H1 (cell line): ENCODE data around the gene CEACAM7. TPM values are rescaled to one million over a fixed set of nuclear protein-coding genes. Genes with fewer than 3 reads are reported as not detected.

Experiments
- CTCF ChIA-PET: fragments of 300-600 bp; sonication (Branson Sonifier 250); formaldehyde crosslinking; loops from one replicate; lab custom pipeline; 2021; ENCODE audit not compliant: partially characterized antibody; lab: Charles Lee
- POLR2A ChIA-PET: fragments of 300-600 bp; sonication (Branson Sonifier 250); formaldehyde crosslinking; loops from one replicate; lab custom pipeline; 2021; ENCODE audit warnings: inconsistent platforms; ENCODE audit not compliant: partially characterized antibody; lab: Charles Lee
- DNase-seq, 2 experiments: peaks; one replicate each; pipeline versions ENCODE4 v3.0.0 to v3.0.0-alpha.2; 2010 to 2022; ENCODE audit warnings: low spot score in 2 of 2, low read depth in 1 of 2, mixed read lengths in 1 of 2
- FAIRE-seq: peaks from 2 replicates; lab custom pipeline; 2011; peaks lifted over from hg19 to GRCh38; lab: Jason Lieb, UNC
- H2AFZ ChIP-seq: 2 replicates; pipeline ENCODE4 v1.8.1; 2012; ENCODE audit warnings: low read length, inconsistent platforms
- H2AK5ac ChIP-seq: 2 replicates; pipeline ENCODE4 v1.6.1; 2013; ENCODE audit warnings: low read depth, low read length
- H2BK120ac ChIP-seq: replicated peaks from 2 replicates; pipeline ENCODE3; 2013; ENCODE audit warnings: low read depth, low read length, inconsistent platforms
- H2BK12ac ChIP-seq: 2 replicates; pipeline ENCODE4 v1.6.1; 2013; ENCODE audit warnings: low read depth, low read length
- H2BK15ac ChIP-seq: 2 replicates; pipeline ENCODE4 v1.6.1; 2013; ENCODE audit warnings: low read length
- H2BK20ac ChIP-seq: 2 replicates; pipeline ENCODE4 v1.6.1; 2013; ENCODE audit warnings: low read length
- H2BK5ac ChIP-seq: 2 replicates; pipeline ENCODE4 v1.6.1; 2013; ENCODE audit warnings: low read depth, low read length
- H3K14ac ChIP-seq: 2 replicates; pipeline ENCODE4 v1.6.1; 2013; ENCODE audit warnings: inconsistent platforms; ENCODE audit not compliant: insufficient read length
- H3K18ac ChIP-seq: 2 replicates; pipeline ENCODE4 v1.6.1; 2013; ENCODE audit warnings: low read length; ENCODE audit errors: extremely low read depth
- H3K23ac ChIP-seq: 2 replicates; pipeline ENCODE4 v1.6.1; 2013; ENCODE audit warnings: inconsistent platforms; ENCODE audit not compliant: insufficient read length
- H3K23me2 ChIP-seq: 2 replicates; pipeline ENCODE4 v1.6.1; 2013; ENCODE audit warnings: low read depth, low read length
- H3K27ac ChIP-seq: 2 replicates; pipeline ENCODE4 v1.6.1; 2011; ENCODE audit warnings: low read depth, low read length, inconsistent platforms
- H3K27me3 ChIP-seq, 4 experiments: replicated peaks in 1 of 4; 1 replicate in 1 of 4; 2 replicates in 3 of 4; pipeline versions ENCODE4 v1.6.1 to v1.8.1; 2011 to 2013; ENCODE audit warnings: low read length in 3 of 4, mild to moderate bottlenecking in 3 of 4, inconsistent platforms in 2 of 4, mixed read lengths in 2 of 4, moderate library complexity in 1 of 4; ENCODE audit not compliant: control insufficient read depth in 3 of 4, insufficient read depth in 3 of 4; ENCODE audit errors: extremely low read depth in 1 of 4
- H3K36me3 ChIP-seq, 4 experiments: 2 replicates each; pipeline versions ENCODE4 v1.6.1 to v1.8.1; 2011 to 2013; ENCODE audit warnings: mild to moderate bottlenecking in 4 of 4, low read length in 3 of 4, moderate library complexity in 2 of 4, control low read depth in 1 of 4, inconsistent platforms in 1 of 4; ENCODE audit not compliant: insufficient read depth in 4 of 4, control insufficient read depth in 2 of 4
- H3K4ac ChIP-seq: replicated peaks from 2 replicates; pipeline ENCODE3; 2013; ENCODE audit warnings: low read length, low read depth, mixed read lengths, inconsistent platforms; ENCODE audit not compliant: insufficient read length
- H3K4me1 ChIP-seq, 4 experiments: replicated peaks in 1 of 4; 1 replicate in 1 of 4; 2 replicates in 3 of 4; pipeline versions ENCODE4 v1.6.1 to v1.8.1; 2011 to 2013; ENCODE audit warnings: low read length in 3 of 4, inconsistent platforms in 2 of 4, mixed read lengths in 1 of 4; ENCODE audit not compliant: insufficient read depth in 4 of 4, control insufficient read depth in 3 of 4
- H3K4me2 ChIP-seq, 2 experiments: 2 replicates each; pipeline versions ENCODE4 v1.6.1 to v1.8.1; 2011 to 2013; ENCODE audit warnings: low read depth in 2 of 2, low read length in 2 of 2, control low read depth in 1 of 2, inconsistent platforms in 1 of 2, mild to moderate bottlenecking in 1 of 2; ENCODE audit not compliant: insufficient read depth in 1 of 2
- H3K4me3 ChIP-seq, 4 experiments: fragments of 200-600, 300-600 bp in 1 of 4; sonication (generic), shearing (Covaris generic), sonication (Bioruptor Twin) in 1 of 4; 2 replicates each; pipeline versions ENCODE4 v1.5.1 to v1.8.1; 2011 to 2016; ENCODE audit warnings: low read length in 4 of 4, low read depth in 3 of 4, control low read depth in 2 of 4, inconsistent platforms in 2 of 4, mild to moderate bottlenecking in 2 of 4, mixed read lengths in 1 of 4, moderate library complexity in 1 of 4; ENCODE audit not compliant: insufficient read depth in 2 of 4; ENCODE audit errors: extremely low read depth in 1 of 4
- H3K56ac ChIP-seq: replicated peaks from 2 replicates; pipeline ENCODE3; 2013; ENCODE audit warnings: low read depth, mild to moderate bottlenecking, mixed read lengths, low read length, inconsistent platforms; ENCODE audit not compliant: insufficient read length
- H3K79me1 ChIP-seq: 2 replicates; pipeline ENCODE4 v1.6.1; 2013; ENCODE audit warnings: low read depth, low read length, control low read depth
- H3K79me2 ChIP-seq, 2 experiments: 2 replicates each; pipeline versions ENCODE4 v1.6.1 to v1.8.1; 2012 to 2013; ENCODE audit warnings: low read length in 2 of 2, mild to moderate bottlenecking in 2 of 2, inconsistent platforms in 1 of 2; ENCODE audit not compliant: insufficient read depth in 2 of 2, control insufficient read depth in 1 of 2
- H3K9ac ChIP-seq, 4 experiments: replicated peaks in 1 of 4; 1 replicate in 1 of 4; 2 replicates in 3 of 4; pipeline versions ENCODE4 v1.6.1 to v1.8.1; 2011 to 2013; ENCODE audit warnings: low read depth in 3 of 4, low read length in 3 of 4, control low read depth in 2 of 4, mild to moderate bottlenecking in 2 of 4, moderate library complexity in 2 of 4, inconsistent platforms in 1 of 4; ENCODE audit errors: extremely low read depth in 1 of 4
- H3K9me3 ChIP-seq, 2 experiments: 2 replicates each; pipeline versions ENCODE4 v1.6.1 to v1.8.1; 2012 to 2013; ENCODE audit warnings: mild to moderate bottlenecking in 2 of 2, moderate library complexity in 2 of 2, control low read depth in 1 of 2, inconsistent platforms in 1 of 2, low read depth in 1 of 2, low read length in 1 of 2, mixed read lengths in 1 of 2; ENCODE audit not compliant: insufficient read depth in 2 of 2
- H4K20me1 ChIP-seq, 2 experiments: replicated peaks in 1 of 2; 2 replicates each; pipeline versions ENCODE3 to v1.8.1; 2011 to 2013; ENCODE audit warnings: inconsistent platforms in 2 of 2, low read length in 2 of 2, mild to moderate bottlenecking in 1 of 2; ENCODE audit not compliant: insufficient read depth in 2 of 2, control insufficient read depth in 1 of 2
- H4K5ac ChIP-seq: 2 replicates; pipeline ENCODE4 v1.6.1; 2013; ENCODE audit warnings: low read length, low read depth, mixed read lengths, inconsistent platforms; ENCODE audit not compliant: insufficient read length
- H4K8ac ChIP-seq: 2 replicates; pipeline ENCODE4 v1.8.0; 2013; ENCODE audit warnings: mild to moderate bottlenecking, moderate library complexity, low read length, inconsistent platforms; ENCODE audit not compliant: insufficient read depth; ENCODE audit errors: extremely low read depth
- H4K91ac ChIP-seq: replicated peaks from 2 replicates; pipeline ENCODE3; 2013; ENCODE audit warnings: low read length, mixed read lengths, inconsistent platforms; ENCODE audit not compliant: insufficient read length
- CREB1 ChIP-seq: IDR thresholded peaks from 2 replicates; pipeline ENCODE4 v1.6.1; 2012; ENCODE audit warnings: inconsistent platforms
- CTBP2 ChIP-seq: IDR thresholded peaks from 2 replicates; pipeline ENCODE4 v1.7.0; 2011; ENCODE audit warnings: borderline replicate concordance, mild to moderate bottlenecking, moderate library complexity, mixed read lengths, low read length; ENCODE audit not compliant: insufficient read depth, insufficient read length
- EZH2 ChIP-seq: fragments of 200-600 bp; sonication (generic); IDR thresholded peaks from 2 replicates; pipeline ENCODE4 v1.7.1; 2012; ENCODE audit warnings: low read depth, mild to moderate bottlenecking, moderate library complexity, low read length, inconsistent platforms; ENCODE audit not compliant: severe bottlenecking
- FOSL1 ChIP-seq: IDR thresholded peaks from 2 replicates; pipeline ENCODE4 v1.6.1; 2011; ENCODE audit warnings: mild to moderate bottlenecking, low read depth, low read length, moderate library complexity; ENCODE audit not compliant: insufficient read depth
- KDM5A ChIP-seq: fragments of 200-600 bp; IDR thresholded peaks from 2 replicates; pipeline ENCODE4 v1.7.1; 2012; ENCODE audit warnings: mild to moderate bottlenecking, low read length, inconsistent platforms, mixed read lengths
- NANOG ChIP-seq: IDR thresholded peaks from 2 replicates; pipeline ENCODE4 v1.6.1; 2011; ENCODE audit warnings: low read length, low read depth, mild to moderate bottlenecking, inconsistent platforms; ENCODE audit not compliant: insufficient read depth, poor library complexity, severe bottlenecking
- POU5F1 ChIP-seq: IDR thresholded peaks from 2 replicates; pipeline ENCODE4 v1.6.1; 2011; ENCODE audit warnings: low read depth, mild to moderate bottlenecking, low read length, moderate library complexity
- RFX5 ChIP-seq: IDR thresholded peaks from 2 replicates; pipeline ENCODE4 v1.6.1; 2011; ENCODE audit warnings: low read depth, low read length, improper control_type of control experiment, borderline replicate concordance
- RXRA ChIP-seq: IDR thresholded peaks from 2 replicates; pipeline ENCODE4 v1.6.1; 2011; ENCODE audit warnings: low read depth, mild to moderate bottlenecking, low read length, moderate library complexity; ENCODE audit not compliant: insufficient read depth
- SIN3A ChIP-seq, 2 experiments: IDR thresholded peaks in 1 of 2; conservative IDR thresholded peaks in 1 of 2; 2 replicates each; pipeline ENCODE4 v1.6.1; 2011 to 2012; ENCODE audit warnings: low read length in 2 of 2, improper control_type of control experiment in 1 of 2, low read depth in 1 of 2, mild to moderate bottlenecking in 1 of 2
- SIX5 ChIP-seq: IDR thresholded peaks from 2 replicates; pipeline ENCODE4 v1.6.1; 2011; ENCODE audit warnings: mild to moderate bottlenecking, low read depth, low read length
- SP4 ChIP-seq: IDR thresholded peaks from 2 replicates; pipeline ENCODE4 v1.6.1; 2012; ENCODE audit warnings: low read length, inconsistent platforms
- SUZ12 ChIP-seq: fragments of 200-600 bp; sonication (generic); IDR thresholded peaks from 2 replicates; pipeline ENCODE4 v1.6.1; 2012; ENCODE audit warnings: mild to moderate bottlenecking, inconsistent platforms, low read length, moderate library complexity, mixed read lengths
- TBP ChIP-seq: IDR thresholded peaks from 2 replicates; pipeline ENCODE4 v1.6.1; 2011; ENCODE audit warnings: low read depth, low read length, improper control_type of control experiment
- TCF12 ChIP-seq: IDR thresholded peaks from 2 replicates; pipeline ENCODE4 v1.6.1; 2011; ENCODE audit warnings: low read depth, mild to moderate bottlenecking, low read length
- WGBS, 2 experiments: shearing (Covaris generic) in 1 of 2; methylation state at CpG; one replicate each; pipeline versions ENCODE4 v1.1.6 to v1.1.7; 2013 to 2015; ENCODE audit warnings: low lambda C conversion rate in 2 of 2, mixed read lengths in 2 of 2, inconsistent platforms in 1 of 2, low coverage in 1 of 2, missing lambda C conversion rate in 1 of 2; ENCODE audit not compliant: insufficient replicate concordance in 2 of 2, insufficient coverage in 1 of 2, insufficient read length in 1 of 2; ENCODE audit errors: extremely low coverage in 1 of 2, missing lambda C conversion rate in 1 of 2; 5-methylcytosine and 5-hydroxymethylcytosine counted together
- polyA plus RNA-seq, 7 experiments: library from polyadenylated mRNA; depleted of rRNA in 3 of 7; stranded (reverse) in 5 of 7; unstranded in 2 of 7; fragments of >200 nt in 5 of 7; fragments of 200-250 nt in 2 of 7; gene quantifications; 1 replicate in 5 of 7; 2 replicates in 1 of 7; 4 replicates in 1 of 7; pipeline versions ENCODE4 v1.2.1 to v1.2.3, GENCODE V29; 2011 to 2013; ENCODE audit warnings: missing spikeins in 2 of 7, mixed read lengths in 2 of 7
- total RNA-seq: library from RNA; stranded (reverse); fragmentation: NEBNext Ultra II Directional; extraction: Animal tissue kit (Norgen Biotek cat#: 25700); gene quantifications from 2 replicates; pipeline ENCODE4 v1.2.1, GENCODE V29; 2021

CEACAM7 gene
- total and polyA plus RNA-seq, 2 of the 8 experiments (the other 6 are each of a cell fraction or from before 2014, with no cell fraction given) = not detected

DNA sequence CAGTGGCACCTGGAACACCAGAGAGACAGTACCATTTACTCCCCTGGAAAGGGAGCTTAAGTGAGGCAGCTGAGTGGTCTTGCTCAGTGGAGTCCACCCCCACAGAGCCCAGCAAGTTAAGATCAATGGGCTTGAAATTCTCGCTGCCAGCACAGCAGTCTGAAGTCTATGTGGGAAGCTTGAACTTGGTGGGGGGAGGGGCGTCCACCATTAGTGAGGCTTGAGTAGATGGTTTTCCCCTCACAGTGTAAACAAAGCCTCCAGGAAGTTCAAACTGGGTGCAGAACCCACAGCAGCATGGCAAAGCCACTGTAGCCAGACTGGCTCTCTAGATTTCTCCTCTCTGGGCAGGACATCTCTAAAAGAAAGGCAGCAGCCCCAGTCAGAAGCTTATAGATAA lies 30.9 kb downstream of the CEACAM7 start:
- Histone ChIP-seq H2BK5ac (no peak overlapping the region), H3K18ac (no peak overlapping the region), H3K4me3 (no peak overlapping the region), H3K9ac (no peak overlapping the region), H2BK12ac (no peak overlapping the region), H2AK5ac (no peak overlapping the region), H3K56ac (no peak overlapping the region), H3K23me2 (no peaks in the 10 kb centered on the region), H3K27me3 (no peaks in the 10 kb centered on the region), H3K4me1 (no peaks in the 10 kb centered on the region), H4K20me1 (no peaks in the 10 kb centered on the region), H2BK20ac (no peak overlapping the region), H3K9me3 (peaks cover 25 to 42% of the 10 kb centered on the region in 2 experiments), H3K36me3 (no peaks in the 10 kb centered on the region), H3K23ac (no peak overlapping the region), H3K4ac (no peak overlapping the region), H2AFZ (no peak overlapping the region), H3K79me1 (no peaks in the 10 kb centered on the region), H3K14ac (no peak overlapping the region), H3K79me2 (no peaks in the 10 kb centered on the region), H3K27ac (no peak overlapping the region), H3K4me2 (no peak overlapping the region), H4K91ac (no peak overlapping the region), H2BK120ac (no peak overlapping the region), H2BK15ac (no peak overlapping the region), H4K5ac (no peak overlapping the region), H4K8ac (no peak overlapping the region)
- POLR2A ChIA-PET = no interaction called here
- CTCF ChIA-PET = interaction anchor here (1.2 kb wide), 1 partner anchor 15 kb away, joined by 5 read pairs; no protein-coding TSS in a partner anchor
- FAIRE-seq (no peak), DNase-seq (no peak)
- WGBS, 2 experiments = 53% methylated on average over 2 of the region's 2 CpGs; no CpG with 5 or more reads in 1 of the 2 experiments
- no peak for TF ChIP-seq CREB1
- TF ChIP-seq POU5F1 = no peak
- TF ChIP-seq CTBP2 = no peak
- TF ChIP-seq EZH2 = no peak
- no peak for TF ChIP-seq RFX5
- TF ChIP-seq SIN3A (conservative IDR thresholded peaks at IDR 0.05 in 1 of 2, IDR thresholded peaks at IDR 0.05 in 1 of 2; ENCODE audit: low read depth in 1 of 2, low read length in 2 of 2) = no peak
- no peak for TF ChIP-seq SIX5
- TF ChIP-seq KDM5A = no peak
- TF ChIP-seq SP4 = no peak
- TF ChIP-seq TBP = no peak
- no peak for TF ChIP-seq RXRA
- no peak for TF ChIP-seq SUZ12
- TF ChIP-seq NANOG = no peak
- no peak for TF ChIP-seq TCF12
- no peak for TF ChIP-seq FOSL1
